CD14-positive monocyte (primary cell): ENCODE data around the gene IPPK. TPM values are rescaled to one million over a fixed set of nuclear protein-coding genes. Genes with fewer than 3 reads are reported as not detected.

ENCODE experiments used
- DNase-seq, 3 donors: peaks; one replicate each; pipeline ENCODE4 v3.0.0-alpha.2; 2011 to 2022
- H2AFZ ChIP-seq: 2 replicates; pipeline ENCODE4 v1.6.0; 2012; ENCODE audit warnings: mild to moderate bottlenecking, low read depth, low read length, inconsistent platforms; ENCODE audit not compliant: insufficient read depth, poor library complexity, severe bottlenecking
- H3K27ac ChIP-seq, 2 donors: 1 replicate in 1 of 2; 2 replicates in 1 of 2; pipeline ENCODE4 v1.5.1; 2012 to 2013; ENCODE audit warnings: low read length in 2 of 2, control low read depth in 1 of 2, inconsistent platforms in 1 of 2, low read depth in 1 of 2, mild to moderate bottlenecking in 1 of 2
- H3K27me3 ChIP-seq, 2 donors: one replicate each; pipeline versions ENCODE4 v1.6.0 to v1.6.1; 2011 to 2013; ENCODE audit warnings: low read length in 2 of 2; ENCODE audit not compliant: control insufficient read depth in 2 of 2, insufficient read depth in 2 of 2
- H3K36me3 ChIP-seq, 2 donors: replicated peaks in 1 of 2; 1 replicate in 1 of 2; 2 replicates in 1 of 2; pipeline versions ENCODE4 v1.5.1 to v1.6.1; 2012 to 2013; ENCODE audit warnings: low read length in 2 of 2, control low read depth in 1 of 2, inconsistent platforms in 1 of 2, mild to moderate bottlenecking in 1 of 2; ENCODE audit not compliant: insufficient read depth in 2 of 2, control insufficient read depth in 1 of 2
- H3K4me1 ChIP-seq, 2 donors: 1 replicate in 1 of 2; 2 replicates in 1 of 2; pipeline versions ENCODE4 v1.5.1 to v1.6.1; 2012 to 2013; ENCODE audit warnings: low read length in 2 of 2, control low read depth in 1 of 2, inconsistent platforms in 1 of 2, mild to moderate bottlenecking in 1 of 2, moderate library complexity in 1 of 2; ENCODE audit not compliant: insufficient read depth in 2 of 2, control insufficient read depth in 1 of 2
- H3K4me2 ChIP-seq: replicated peaks from 2 replicates; pipeline ENCODE3; 2012; ENCODE audit warnings: low read length, moderate library complexity, mild to moderate bottlenecking; ENCODE audit not compliant: poor library complexity, severe bottlenecking; ENCODE audit errors: extremely low read depth
- H3K4me3 ChIP-seq, 3 experiments: fragments of 200-600 bp in 1 of 3; sonication (generic) in 1 of 3; replicated peaks in 1 of 3; 1 replicate in 2 of 3; 2 replicates in 1 of 3; pipeline ENCODE4 v1.5.1; 2011 to 2013; ENCODE audit warnings: low read length in 3 of 3, mild to moderate bottlenecking in 3 of 3, control low read depth in 2 of 3, low read depth in 2 of 3, inconsistent platforms in 1 of 3, moderate library complexity in 1 of 3
- H3K79me2 ChIP-seq: 2 replicates; pipeline ENCODE4 v1.6.0; 2012; ENCODE audit warnings: mild to moderate bottlenecking, control low read depth, inconsistent platforms, low read length, moderate library complexity; ENCODE audit not compliant: insufficient read depth
- H3K9ac ChIP-seq: 2 replicates; pipeline ENCODE4 v1.6.0; 2017; ENCODE audit warnings: low read length, mild to moderate bottlenecking; ENCODE audit not compliant: insufficient read depth, poor library complexity, severe bottlenecking
- H3K9me3 ChIP-seq, 2 donors: replicated peaks in 1 of 2; 1 replicate in 1 of 2; 2 replicates in 1 of 2; pipeline versions ENCODE4 v1.5.1 to v1.6.1; 2012 to 2013; ENCODE audit warnings: low read length in 2 of 2, control low read depth in 1 of 2; ENCODE audit not compliant: control insufficient read depth in 1 of 2, insufficient read depth in 1 of 2
- H4K20me1 ChIP-seq: 2 replicates; pipeline ENCODE4 v1.6.0; 2012; ENCODE audit warnings: mild to moderate bottlenecking, low read length, control low read depth, moderate library complexity; ENCODE audit not compliant: insufficient read depth
- H3K27ac Mint-ChIP-seq, 7 donors: one replicate each; pipeline ENCODE4 v1.8.0; 2020; ENCODE audit warnings: mild to moderate bottlenecking in 7 of 7, mixed read lengths in 7 of 7, moderate library complexity in 6 of 7, inconsistent platforms in 2 of 7
- H3K27me3 Mint-ChIP-seq, 3 donors: one replicate each; pipeline ENCODE4 v1.8.0; 2021 to 2022; ENCODE audit warnings: low read depth in 3 of 3, mild to moderate bottlenecking in 3 of 3, mixed read lengths in 3 of 3, moderate library complexity in 3 of 3, inconsistent platforms in 1 of 3
- H3K36me3 Mint-ChIP-seq, 2 donors: one replicate each; pipeline ENCODE4 v1.8.0; 2020; ENCODE audit warnings: mixed read lengths in 2 of 2, inconsistent platforms in 1 of 2, mild to moderate bottlenecking in 1 of 2
- H3K4me1 Mint-ChIP-seq: one replicate; pipeline ENCODE4 v1.8.0; 2020; ENCODE audit warnings: mild to moderate bottlenecking, mixed read lengths
- H3K4me3 Mint-ChIP-seq, 2 donors: one replicate each; pipeline ENCODE4 v1.8.0; 2020; ENCODE audit warnings: mild to moderate bottlenecking in 2 of 2, mixed read lengths in 2 of 2, moderate library complexity in 1 of 2
- H3K9me3 Mint-ChIP-seq, 7 donors: one replicate each; pipeline ENCODE4 v1.8.0; 2020 to 2022; ENCODE audit warnings: mixed read lengths in 7 of 7, mild to moderate bottlenecking in 6 of 7, moderate library complexity in 6 of 7, inconsistent platforms in 2 of 7
- CTCF ChIP-seq: fragments of 200-600 bp; IDR thresholded peaks from one replicate; pipeline ENCODE4 v1.8.0; 2022; ENCODE audit warnings: antibody characterized with exemption, mild to moderate bottlenecking
- WGBS: methylation state at CpG from one replicate; pipeline ENCODE4 v1.1.5; 2013; ENCODE audit warnings: missing lambda C conversion rate; ENCODE audit not compliant: insufficient coverage; 5-methylcytosine and 5-hydroxymethylcytosine counted together
- intact Hi-C, 2 donors: fragments of 100-400 bp; cut with micrococcal nuclease; formaldehyde crosslinking; loops; one replicate each; pipeline versions ENCODE4 v1.15.0 to v1.15.1; 2023
- polyA plus RNA-seq, 3 donors: library from polyadenylated mRNA; depleted of rRNA in 1 of 3; unstranded in 2 of 3; stranded (reverse) in 1 of 3; fragments of 300-500 nt in 2 of 3; fragments of >200 nt in 1 of 3; fragmentation: Illumina TruSeq in 2 of 3; gene quantifications; 1 replicate in 2 of 3; 2 replicates in 1 of 3; pipeline ENCODE4 v1.2.3, GENCODE V29; 2012 to 2021

IPPK gene
- polyA plus RNA-seq, 3 donors = 1.9 to 11.6 (median 3.2) TPM

GRCh38 chr9:92634712-92635605 is 35.0 kb downstream of the IPPK start:
- Histone ChIP-seq H3K9me3 (no peaks in the 10 kb centered on the region), H4K20me1 (no peaks in the 10 kb centered on the region), H3K9ac (no peak overlapping the region), H3K27ac (no peak overlapping the region), H3K4me1 (no peaks in the 10 kb centered on the region), H3K36me3 (peaks cover 75 to 98% of the 10 kb centered on the region in 2 donors), H3K27me3 (no peaks in the 10 kb centered on the region), H3K4me2 (no peak overlapping the region), H3K4me3 (no peak overlapping the region), H3K79me2 (no peaks in the 10 kb centered on the region), H2AFZ (no peak overlapping the region)
- TF ChIP-seq CTCF = peak; percentile 96
- Mint-ChIP-seq H3K9me3 (peaks cover 0 to 2% (median 0%) of the 10 kb centered on the region in 7 donors), H3K27me3 (no peaks in the 10 kb centered on the region), H3K4me1 (no peaks in the 10 kb centered on the region), H3K27ac (peak overlapping the region in 3 of 7 donors; percentile 4 to 18 (median 12)), H3K4me3 (no peak overlapping the region), H3K36me3 (peaks cover 80 to 95% of the 10 kb centered on the region in 2 donors)
- intact Hi-C loops = loop anchor here (2.0 to 10.0 kb wide), 3 partner anchors 310 to 496 kb away; partner anchors contain the start of genes CENPP (in 1 of the 2) and NOL8 (in 1 of the 2)
- peak; percentile 53 to 60 (median 57) for DNase-seq
- WGBS = 81% methylated on average over 28 of the region's 35 CpGs

GRCh38 chr9:92633614-92634278 is 36.2 kb downstream of the IPPK start:
- H3K27ac ChIP-seq = no peak overlapping the region
- Mint-ChIP-seq H3K27me3 (no peaks in the 10 kb centered on the region), H3K4me1 (no peaks in the 10 kb centered on the region), H3K4me3 (no peak overlapping the region), H3K36me3 (peaks cover 79 to 95% of the 10 kb centered on the region in 2 donors), H3K9me3 (peaks cover 0 to 6% (median 2%) of the 10 kb centered on the region in 7 donors), H3K27ac (peak overlapping the region in 1 of 7 donors; percentile 33)
- H3K4me1 ChIP-seq = no peaks in the 10 kb centered on the region
- WGBS = 100% methylated on average over 4 of the region's 9 CpGs
- no peaks in the 10 kb centered on the region for H4K20me1 ChIP-seq
- H3K36me3 ChIP-seq = peaks cover 63 to 98% of the 10 kb centered on the region in 2 donors
- no peaks in the 10 kb centered on the region for H3K79me2 ChIP-seq
- no peak overlapping the region for H3K4me2 ChIP-seq
- intact Hi-C loops = loop anchor here (2.0 to 10.0 kb wide), 3 partner anchors 309 to 495 kb away; partner anchors contain the start of genes CENPP (in 1 of the 2) and NOL8 (in 1 of the 2)
- TF ChIP-seq CTCF = no peak
- no peaks in the 10 kb centered on the region for H3K27me3 ChIP-seq
- no peak overlapping the region for H3K4me3 ChIP-seq
- no peaks in the 10 kb centered on the region for H3K9me3 ChIP-seq
- no peak overlapping the region for H3K9ac ChIP-seq
- no peak for DNase-seq
- H2AFZ ChIP-seq = no peak overlapping the region
